NCI-H1417 (cell line): ENCODE measurements around the gene C11orf58.

Experiments
- DNase-seq, 3 experiments: peaks; one replicate each; lab custom pipeline; 2025; lab: John Stamatoyannopoulos, UW

C11orf58 gene

GRCh38 chr11:16785520-16786128 is 47.2 kb downstream of the C11orf58 start:
- peak; percentile 40 to 78 (median 75) for DNase-seq

- DNase-seq: no peak
These were observed 47.7 kb downstream of the C11orf58 start for GRCh38 chr11:16786131-16786530.

- DNase-seq: no peak
These were observed 48.7 kb downstream of the C11orf58 start for GRCh38 chr11:16787035-16787742.

- peak; percentile 46 to 72 (median 58) for DNase-seq
These were observed 50.0 kb downstream of the C11orf58 start for GRCh38 chr11:16788141-16789062.

GRCh38 chr11:16789063-16789420 is 50.6 kb downstream of the C11orf58 start:
- DNase-seq: no peak

GRCh38 chr11:16789560-16790485 is 51.4 kb downstream of the C11orf58 start:
- DNase-seq: no peak

- no peak for DNase-seq
These were observed 52.2 kb downstream of the C11orf58 start for GRCh38 chr11:16790486-16791190.

GRCh38 chr11:16791191-16791961 is 52.9 kb downstream of the C11orf58 start:
- DNase-seq: no peak

- no peak for DNase-seq
These were observed 54.0 kb downstream of the C11orf58 start for GRCh38 chr11:16792426-16792825.

GRCh38 chr11:16793009-16793408 is 54.6 kb downstream of the C11orf58 start:
- no peak for DNase-seq

GRCh38 chr11:16793511-16793910 is 55.1 kb downstream of the C11orf58 start:
- DNase-seq: no peak

- no peak for DNase-seq
These were observed 55.8 kb downstream of the C11orf58 start for GRCh38 chr11:16794047-16794818.

- DNase-seq: no peak
These were observed 56.7 kb downstream of the C11orf58 start for GRCh38 chr11:16795146-16795545.

- DNase-seq: no peak
These were observed 57.9 kb downstream of the C11orf58 start for GRCh38 chr11:16796311-16796710.

- no peak for DNase-seq
These were observed 59.3 kb downstream of the C11orf58 start for GRCh38 chr11:16797776-16798175.

- no peak for DNase-seq
These were observed 60.8 kb downstream of the C11orf58 start for GRCh38 chr11:16799221-16799620.

- peak in 1 of 3 experiments; percentile 33 for DNase-seq
These were observed 61.4 kb downstream of the C11orf58 start for GRCh38 chr11:16799890-16800289.

GRCh38 chr11:16800382-16800781 is 61.9 kb downstream of the C11orf58 start:
- DNase-seq: no peak

- no peak for DNase-seq
These were observed 63.0 kb downstream of the C11orf58 start for GRCh38 chr11:16801288-16801980.
